AG04450 (cell line): ENCODE data around the gene TPSB2. TPM values are rescaled to one million over a fixed set of nuclear protein-coding genes. Genes with fewer than 3 reads are reported as not detected.
"Not testable (repeated sequence)": the region's sequence is repeated elsewhere in the genome, so short reads cannot be mapped to it uniquely, and the experiment has no call there.

ENCODE experiments used
- CTCF ChIA-PET: fragments of 300-600, 350-600 bp; formaldehyde crosslinking; extraction: SDS; loops from one replicate; lab custom pipeline; 2022; ENCODE audit warnings: antibody characterized with exemption, inconsistent platforms; lab: Charles Lee
- POLR2A ChIA-PET: fragments of 350-600 bp; formaldehyde crosslinking; extraction: SDS; loops from one replicate; lab custom pipeline; 2021; ENCODE audit warnings: antibody characterized with exemption, inconsistent platforms; lab: Yijun Ruan, JAX
- DNase-seq: peaks from one replicate; pipeline ENCODE4 v3.0.0-alpha.2; 2011; ENCODE audit warnings: low read depth, low spot score
- H3K27ac ChIP-seq: one replicate; pipeline ENCODE4 v1.5.1; 2012; ENCODE audit warnings: low read depth, low read length, control low read depth
- H3K27me3 ChIP-seq: one replicate; pipeline ENCODE4 v1.6.0; 2012; ENCODE audit warnings: low read length; ENCODE audit not compliant: control insufficient read depth, insufficient read depth
- H3K4me3 ChIP-seq: 2 replicates; pipeline ENCODE4 v1.5.1; 2011; ENCODE audit warnings: mild to moderate bottlenecking, low read depth, low read length, control low read depth
- H3K9me3 ChIP-seq: 2 replicates; pipeline ENCODE4 v1.5.1; 2012; ENCODE audit warnings: low read length; ENCODE audit not compliant: control insufficient read depth, insufficient read depth
- polyA plus RNA-seq: library from polyadenylated mRNA; depleted of rRNA; stranded (reverse); fragments of >200 nt; gene quantifications from 2 replicates; pipeline ENCODE4 v1.2.3, GENCODE V29; 2011
- TF ChIP-seq, protein P1 (sequence below): IDR thresholded peaks from 2 replicates; pipeline ENCODE4 v1.5.1; 2011; ENCODE audit warnings: low read depth, low read length, control low read depth, inconsistent platforms

Gene TPSB2
- polyA plus RNA-seq, 1 experiment: not detected

DNA sequence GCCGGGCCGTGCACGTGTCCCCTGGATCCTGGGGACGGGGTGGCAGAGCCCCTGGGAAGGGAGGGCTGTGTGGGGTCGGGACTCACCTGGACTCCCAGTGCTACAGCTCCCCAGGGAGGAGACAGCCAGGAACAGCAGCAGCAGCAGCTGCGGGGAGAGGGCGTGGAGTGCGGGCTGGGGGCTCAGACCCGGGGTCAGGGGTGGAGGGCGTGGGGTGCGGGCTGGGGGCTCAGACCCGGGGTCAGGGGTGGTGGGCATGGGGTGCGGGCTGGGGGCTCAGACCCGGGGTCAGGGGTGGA lies 46.5 kb upstream of the TPSB2 start:
- peaks cover 17% of the 10 kb centered on the region for H3K27me3 ChIP-seq
- ChIA-PET CTCF (no interaction called here), POLR2A (no interaction called here)
- H3K27ac ChIP-seq: no peak overlapping the region
- H3K4me3 ChIP-seq: no peak overlapping the region
- no peak for DNase-seq
- H3K9me3 ChIP-seq: peaks cover 2% of the 10 kb centered on the region; the same call in 1 of the 2 replicates
- TF ChIP-seq, protein P1, sequence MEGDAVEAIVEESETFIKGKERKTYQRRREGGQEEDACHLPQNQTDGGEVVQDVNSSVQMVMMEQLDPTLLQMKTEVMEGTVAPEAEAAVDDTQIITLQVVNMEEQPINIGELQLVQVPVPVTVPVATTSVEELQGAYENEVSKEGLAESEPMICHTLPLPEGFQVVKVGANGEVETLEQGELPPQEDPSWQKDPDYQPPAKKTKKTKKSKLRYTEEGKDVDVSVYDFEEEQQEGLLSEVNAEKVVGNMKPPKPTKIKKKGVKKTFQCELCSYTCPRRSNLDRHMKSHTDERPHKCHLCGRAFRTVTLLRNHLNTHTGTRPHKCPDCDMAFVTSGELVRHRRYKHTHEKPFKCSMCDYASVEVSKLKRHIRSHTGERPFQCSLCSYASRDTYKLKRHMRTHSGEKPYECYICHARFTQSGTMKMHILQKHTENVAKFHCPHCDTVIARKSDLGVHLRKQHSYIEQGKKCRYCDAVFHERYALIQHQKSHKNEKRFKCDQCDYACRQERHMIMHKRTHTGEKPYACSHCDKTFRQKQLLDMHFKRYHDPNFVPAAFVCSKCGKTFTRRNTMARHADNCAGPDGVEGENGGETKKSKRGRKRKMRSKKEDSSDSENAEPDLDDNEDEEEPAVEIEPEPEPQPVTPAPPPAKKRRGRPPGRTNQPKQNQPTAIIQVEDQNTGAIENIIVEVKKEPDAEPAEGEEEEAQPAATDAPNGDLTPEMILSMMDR: no peak

DNA sequence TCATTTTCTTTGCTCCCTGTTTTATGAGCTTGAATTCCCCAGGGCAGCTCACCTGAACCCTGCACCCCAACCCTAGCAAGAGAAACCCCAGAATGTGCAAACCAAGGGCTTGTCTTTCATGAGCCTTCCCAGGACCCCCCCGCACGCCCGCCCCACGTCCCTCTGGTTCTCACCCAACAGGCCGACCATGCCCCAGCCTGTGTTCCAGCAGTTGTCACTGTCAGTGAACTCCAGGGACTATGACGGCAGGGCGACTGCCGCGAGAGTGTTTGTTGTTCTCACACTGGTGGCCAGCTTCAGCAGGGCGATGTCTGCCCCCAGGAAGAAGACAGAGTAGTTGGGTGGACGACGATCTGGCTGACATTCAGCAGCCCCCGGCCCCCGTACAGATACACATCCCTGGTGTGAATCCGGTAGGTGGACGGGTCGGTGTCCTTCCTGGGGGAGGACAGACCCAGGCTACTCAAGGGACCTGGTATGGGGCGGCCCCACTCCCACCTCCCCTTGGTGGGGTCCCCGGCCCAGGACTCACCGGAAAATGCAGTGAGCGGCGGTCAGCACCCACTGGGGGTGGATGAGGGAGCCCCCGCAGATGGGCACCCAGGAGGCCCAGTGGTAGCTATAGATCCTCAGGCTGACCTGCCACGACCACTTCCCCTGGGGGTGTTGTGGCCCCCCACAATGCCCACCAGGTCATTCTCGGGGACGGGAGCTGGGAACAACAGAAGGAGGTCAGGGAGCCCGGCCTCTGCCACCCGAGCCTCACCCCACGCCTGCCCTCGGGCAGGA lies 46.0 kb upstream of the TPSB2 start:
- TF ChIP-seq, protein P1: no peak
- H3K9me3 ChIP-seq: peaks cover 2% of the 10 kb centered on the region; the same call in 1 of the 2 replicates
- DNase-seq: no peak
- no peak overlapping the region for H3K4me3 ChIP-seq
- CTCF ChIA-PET: no interaction called here
- peaks cover 15% of the 10 kb centered on the region for H3K27me3 ChIP-seq
- H3K27ac ChIP-seq: no peak overlapping the region
- POLR2A ChIA-PET: no interaction called here

GRCh38 chr16:1274767-1275166 lies 44.8 kb upstream of the TPSB2 start:
- DNase-seq: no peak
- Histone ChIP-seq H3K27me3 (peaks cover 15% of the 10 kb centered on the region), H3K9me3 (peaks cover 2% of the 10 kb centered on the region; the same call in 1 of the 2 replicates), H3K4me3 (no peak overlapping the region), H3K27ac (no peak overlapping the region)
- ChIA-PET POLR2A (no interaction called here), CTCF (no interaction called here)
- TF ChIP-seq, protein P1: no peak

- no peak overlapping the region for H3K4me3 ChIP-seq
- peaks cover 2% of the 10 kb centered on the region; the same call in 1 of the 2 replicates for H3K9me3 ChIP-seq
- peaks cover 11% of the 10 kb centered on the region for H3K27me3 ChIP-seq
- H3K27ac ChIP-seq: no peak overlapping the region
- DNase-seq: no peak
- TF ChIP-seq, protein P1: no peak
- ChIA-PET POLR2A (no interaction called here), CTCF (no interaction called here)
These were observed 43.8 kb upstream of the TPSB2 start for GRCh38 chr16:1273816-1274215.

GRCh38 chr16:1272453-1273198 lies 42.6 kb upstream of the TPSB2 start:
- CTCF ChIA-PET: no interaction called here

GRCh38 chr16:1271724-1272413 lies 41.9 kb upstream of the TPSB2 start:
- DNase-seq, H3K9me3 ChIP-seq, CTCF ChIA-PET, H3K4me3 ChIP-seq, H3K27ac ChIP-seq, POLR2A ChIA-PET, H3K27me3 ChIP-seq: not testable (repeated sequence)

More at GRCh38 chr16:1272453-1273198, 42.6 kb upstream of the TPSB2 start:
- Histone ChIP-seq H3K4me3 (no peak overlapping the region), H3K27ac (no peak overlapping the region), H3K27me3 (peaks cover 6% of the 10 kb centered on the region), H3K9me3 (peaks cover 2% of the 10 kb centered on the region; the same call in 1 of the 2 replicates)
- POLR2A ChIA-PET: no interaction called here
- DNase-seq: no peak
- TF ChIP-seq, protein P1: no peak
